ENCODE data around the gene FIGNL1. TPM values are rescaled to one million over a fixed set of nuclear protein-coding genes. Genes with fewer than 3 reads are reported as not detected.

FIGNL1 gene, protein sequence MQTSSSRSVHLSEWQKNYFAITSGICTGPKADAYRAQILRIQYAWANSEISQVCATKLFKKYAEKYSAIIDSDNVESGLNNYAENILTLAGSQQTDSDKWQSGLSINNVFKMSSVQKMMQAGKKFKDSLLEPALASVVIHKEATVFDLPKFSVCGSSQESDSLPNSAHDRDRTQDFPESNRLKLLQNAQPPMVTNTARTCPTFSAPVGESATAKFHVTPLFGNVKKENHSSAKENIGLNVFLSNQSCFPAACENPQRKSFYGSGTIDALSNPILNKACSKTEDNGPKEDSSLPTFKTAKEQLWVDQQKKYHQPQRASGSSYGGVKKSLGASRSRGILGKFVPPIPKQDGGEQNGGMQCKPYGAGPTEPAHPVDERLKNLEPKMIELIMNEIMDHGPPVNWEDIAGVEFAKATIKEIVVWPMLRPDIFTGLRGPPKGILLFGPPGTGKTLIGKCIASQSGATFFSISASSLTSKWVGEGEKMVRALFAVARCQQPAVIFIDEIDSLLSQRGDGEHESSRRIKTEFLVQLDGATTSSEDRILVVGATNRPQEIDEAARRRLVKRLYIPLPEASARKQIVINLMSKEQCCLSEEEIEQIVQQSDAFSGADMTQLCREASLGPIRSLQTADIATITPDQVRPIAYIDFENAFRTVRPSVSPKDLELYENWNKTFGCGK
- total RNA-seq: 40.4 and 44.0 TPM in 2 replicates
- long read RNA-seq, transcript FIGNL1-201 (4 exons, 3,471 nt): minor isoform, 6 of 130 reads
- long read RNA-seq, transcript FIGNL1-202 (4 exons, 3,485 nt): minor isoform, 12 of 130 reads
- long read RNA-seq, transcript FIGNL1-213 (3 exons, 3,368 nt): major isoform, 23 of 130 reads
- long read RNA-seq, transcript FIGNL1-206 (4 exons, 3,626 nt): minor isoform, 13 of 130 reads
- long read RNA-seq, partial matches to known transcripts: 9 of 130 reads
- long read RNA-seq, other reads (novel, unspliced or antisense): 51 of 130 reads

DNA sequence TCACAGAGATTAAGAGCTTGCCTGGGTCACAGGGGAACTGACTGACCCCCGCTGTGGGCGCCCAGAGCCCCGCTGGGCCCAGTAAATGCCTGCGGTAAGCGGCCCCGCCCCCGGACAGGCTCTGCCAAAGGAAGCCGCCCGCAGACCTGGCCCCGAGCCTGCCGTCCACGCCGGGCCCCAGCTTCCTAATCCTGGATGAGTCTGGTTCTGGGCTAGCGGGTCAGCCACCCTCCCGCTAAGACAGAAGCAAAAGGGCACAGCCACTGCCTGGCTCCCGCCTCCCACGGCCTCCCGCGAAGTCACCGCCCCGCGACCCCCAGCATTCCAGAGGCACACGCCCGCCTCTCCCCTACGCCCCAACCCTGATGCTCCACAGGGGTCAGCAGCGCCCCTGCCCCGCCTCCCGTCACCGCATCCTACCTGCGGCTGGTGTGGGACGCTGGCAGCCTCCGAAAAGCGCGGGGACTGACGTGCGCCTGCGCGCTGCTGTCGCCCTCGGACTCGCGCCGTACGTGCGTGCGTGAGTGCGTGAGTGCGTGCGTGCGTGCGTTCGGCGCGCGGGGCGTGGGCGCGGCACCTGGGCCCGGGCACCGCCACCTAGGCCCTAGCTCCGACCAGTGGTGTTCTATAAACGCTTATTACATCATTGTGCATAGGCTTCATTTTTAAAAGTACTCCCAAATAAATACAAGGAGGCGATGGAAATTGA, at the start of gene FIGNL1:
TSS of gene FIGNL1 (minus strand) at position 470 of the 709 bp plus-strand sequence. CDS start 3,063 bp downstream, outside the sequence.
- TF ChIP-seq, protein P1, sequence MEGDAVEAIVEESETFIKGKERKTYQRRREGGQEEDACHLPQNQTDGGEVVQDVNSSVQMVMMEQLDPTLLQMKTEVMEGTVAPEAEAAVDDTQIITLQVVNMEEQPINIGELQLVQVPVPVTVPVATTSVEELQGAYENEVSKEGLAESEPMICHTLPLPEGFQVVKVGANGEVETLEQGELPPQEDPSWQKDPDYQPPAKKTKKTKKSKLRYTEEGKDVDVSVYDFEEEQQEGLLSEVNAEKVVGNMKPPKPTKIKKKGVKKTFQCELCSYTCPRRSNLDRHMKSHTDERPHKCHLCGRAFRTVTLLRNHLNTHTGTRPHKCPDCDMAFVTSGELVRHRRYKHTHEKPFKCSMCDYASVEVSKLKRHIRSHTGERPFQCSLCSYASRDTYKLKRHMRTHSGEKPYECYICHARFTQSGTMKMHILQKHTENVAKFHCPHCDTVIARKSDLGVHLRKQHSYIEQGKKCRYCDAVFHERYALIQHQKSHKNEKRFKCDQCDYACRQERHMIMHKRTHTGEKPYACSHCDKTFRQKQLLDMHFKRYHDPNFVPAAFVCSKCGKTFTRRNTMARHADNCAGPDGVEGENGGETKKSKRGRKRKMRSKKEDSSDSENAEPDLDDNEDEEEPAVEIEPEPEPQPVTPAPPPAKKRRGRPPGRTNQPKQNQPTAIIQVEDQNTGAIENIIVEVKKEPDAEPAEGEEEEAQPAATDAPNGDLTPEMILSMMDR (conservative IDR thresholded peaks at IDR 0.05): no peak
- peaks cover 17% of the 10 kb centered on the region for H3K27me3 Mint-ChIP-seq (ENCODE audit: low read depth)
- H3K27ac Mint-ChIP-seq (ENCODE audit: unreplicated experiment): peak within 1 kb of the TSS; percentile 75
- DNase-seq (ENCODE audit: low read depth, low spot score): peak; percentile 45
- H3K4me3 Mint-ChIP-seq: peak within 1 kb of the TSS; percentile 91
- H3K4me1 Mint-ChIP-seq: peaks cover 11% of the 10 kb centered on the region
- no peaks in the 10 kb centered on the region for H3K9me3 Mint-ChIP-seq
- H3K36me3 Mint-ChIP-seq (ENCODE audit: low read depth): peaks cover 8% of the 10 kb centered on the region

DNA sequence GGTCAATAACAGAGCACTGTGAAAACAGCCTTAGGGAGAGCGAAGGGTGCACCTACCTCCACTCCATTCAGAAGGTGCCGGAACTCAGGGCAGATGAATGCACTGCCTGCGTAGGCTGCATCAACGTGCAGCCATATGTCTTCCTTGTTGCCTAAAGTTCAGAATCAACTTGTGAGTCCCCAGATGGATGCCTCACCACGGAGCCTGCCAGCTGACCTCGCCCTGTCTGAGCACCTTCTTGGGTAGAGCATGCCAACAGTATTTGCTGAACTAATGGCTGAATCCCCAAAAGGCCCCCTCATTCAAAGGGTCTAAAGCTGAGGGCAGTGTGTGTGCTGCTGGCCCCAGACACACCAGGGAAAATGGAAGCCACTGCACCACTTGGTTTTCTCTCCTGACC, 48.9 kb upstream of the FIGNL1 start:
- TF ChIP-seq, protein P1 (conservative IDR thresholded peaks at IDR 0.05): no peak
- H3K9me3 Mint-ChIP-seq: no peaks in the 10 kb centered on the region
- H3K27me3 Mint-ChIP-seq (ENCODE audit: low read depth): no peaks in the 10 kb centered on the region
- no peak for DNase-seq (ENCODE audit: low read depth, low spot score)
- H3K27ac Mint-ChIP-seq (ENCODE audit: unreplicated experiment): no peak overlapping the region
- no peak overlapping the region for H3K4me3 Mint-ChIP-seq
- H3K36me3 Mint-ChIP-seq (ENCODE audit: low read depth): peaks cover 2% of the 10 kb centered on the region
- H3K4me1 Mint-ChIP-seq: no peaks in the 10 kb centered on the region

DNA sequence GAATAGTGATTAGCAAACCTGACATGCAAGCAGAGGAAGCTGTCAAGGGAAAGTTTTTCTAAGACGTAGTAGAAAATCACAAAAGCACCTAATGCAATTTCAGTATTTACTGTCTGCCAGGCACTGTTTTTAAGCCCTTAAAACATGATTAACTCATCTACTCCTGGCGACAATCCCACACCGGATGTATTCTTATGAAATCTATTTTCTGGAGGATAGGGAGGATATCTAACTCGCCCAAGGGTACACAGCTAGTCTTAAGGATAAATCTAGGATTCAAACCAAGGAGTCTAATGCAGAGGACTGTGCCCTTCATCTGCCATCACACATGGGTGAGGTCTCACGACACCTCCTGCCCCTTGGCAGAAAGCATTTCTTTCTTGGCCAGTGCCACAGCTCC, 47.8 kb upstream of the FIGNL1 start:
- H3K36me3 Mint-ChIP-seq (ENCODE audit: low read depth): peaks cover 2% of the 10 kb centered on the region
- H3K27ac Mint-ChIP-seq (ENCODE audit: unreplicated experiment): no peak overlapping the region
- H3K27me3 Mint-ChIP-seq (ENCODE audit: low read depth): no peaks in the 10 kb centered on the region
- TF ChIP-seq, protein P1 (conservative IDR thresholded peaks at IDR 0.05): no peak
- no peak for DNase-seq (ENCODE audit: low read depth, low spot score)
- H3K9me3 Mint-ChIP-seq: no peaks in the 10 kb centered on the region
- H3K4me1 Mint-ChIP-seq: no peaks in the 10 kb centered on the region
- no peak overlapping the region for H3K4me3 Mint-ChIP-seq

DNA sequence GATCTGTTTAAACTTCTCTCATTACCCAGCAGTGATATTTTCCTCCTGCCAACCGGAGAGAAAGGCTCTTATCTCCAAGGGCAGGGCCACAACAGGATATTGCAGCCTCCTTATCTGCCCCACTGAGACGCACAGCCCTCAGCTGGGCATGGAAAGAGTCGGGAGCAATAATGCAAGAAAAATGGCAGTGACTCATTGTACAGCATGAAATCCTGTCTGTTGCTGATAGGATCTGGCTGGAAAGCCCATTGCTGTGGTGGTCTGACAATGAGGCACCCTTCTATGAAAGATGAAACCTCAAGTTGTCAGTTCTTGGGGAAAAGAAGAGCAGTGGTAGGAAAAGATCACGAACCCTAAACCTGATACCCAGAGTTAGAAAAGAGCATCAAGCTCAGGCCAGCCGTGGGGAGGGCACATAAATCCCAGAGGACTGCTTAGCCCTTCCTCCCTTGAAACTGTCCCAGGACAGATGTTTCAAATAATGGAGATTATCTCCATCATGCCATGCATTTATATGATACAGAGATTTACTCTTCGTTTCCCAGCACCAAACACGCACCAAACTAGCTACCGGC, 47.0 kb upstream of the FIGNL1 start:
- peaks cover 2% of the 10 kb centered on the region for H3K36me3 Mint-ChIP-seq (ENCODE audit: low read depth)
- no peaks in the 10 kb centered on the region for H3K4me1 Mint-ChIP-seq
- no peak for DNase-seq (ENCODE audit: low read depth, low spot score)
- H3K27me3 Mint-ChIP-seq (ENCODE audit: low read depth): no peaks in the 10 kb centered on the region
- TF ChIP-seq, protein P1 (conservative IDR thresholded peaks at IDR 0.05): no peak
- no peak overlapping the region for H3K27ac Mint-ChIP-seq (ENCODE audit: unreplicated experiment)
- H3K4me3 Mint-ChIP-seq: no peak overlapping the region
- no peaks in the 10 kb centered on the region for H3K9me3 Mint-ChIP-seq

DNA sequence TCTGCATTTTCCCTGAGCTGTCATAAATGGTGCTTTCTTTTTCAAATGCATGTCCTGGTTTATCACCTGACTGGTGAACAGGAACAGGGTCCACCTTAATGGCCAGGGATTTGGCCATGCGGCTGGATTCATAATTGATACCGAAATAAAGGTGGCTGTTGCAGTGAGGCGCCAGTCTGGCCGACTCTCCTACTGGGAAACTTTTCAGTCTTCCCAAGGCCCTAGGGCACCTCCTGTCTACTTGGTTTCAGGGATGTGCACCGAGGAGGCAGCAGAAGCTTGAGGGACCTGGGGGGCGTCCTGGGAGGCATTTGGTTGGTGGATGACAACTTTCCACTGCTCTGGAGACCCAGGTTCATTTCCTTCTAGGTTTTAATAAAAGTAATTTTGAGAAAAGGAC, 46.4 kb upstream of the FIGNL1 start:
- Mint-ChIP-seq H3K27me3 (ENCODE audit: low read depth) (no peaks in the 10 kb centered on the region), H3K27ac (ENCODE audit: unreplicated experiment) (no peak overlapping the region), H3K4me3 (no peak overlapping the region), H3K9me3 (peaks cover 2% of the 10 kb centered on the region), H3K36me3 (ENCODE audit: low read depth) (peaks cover 2% of the 10 kb centered on the region), H3K4me1 (no peaks in the 10 kb centered on the region)
- DNase-seq (ENCODE audit: low read depth, low spot score): no peak
- TF ChIP-seq, protein P1 (conservative IDR thresholded peaks at IDR 0.05): no peak
